CD14-positive monocyte (primary cell): ENCODE measurements around the gene TSPAN3. TPM values are rescaled to one million over a fixed set of nuclear protein-coding genes. Genes with fewer than 3 reads are reported as not detected.

ENCODE experiments used
- DNase-seq, 3 donors: peaks; one replicate each; pipeline ENCODE4 v3.0.0-alpha.2; 2011 to 2022
- H2AFZ ChIP-seq: 2 replicates; pipeline ENCODE4 v1.6.0; 2012; ENCODE audit warnings: mild to moderate bottlenecking, low read depth, low read length, inconsistent platforms; ENCODE audit not compliant: insufficient read depth, poor library complexity, severe bottlenecking
- H3K27ac ChIP-seq, 2 donors: 1 replicate in 1 of 2; 2 replicates in 1 of 2; pipeline ENCODE4 v1.5.1; 2012 to 2013; ENCODE audit warnings: low read length in 2 of 2, control low read depth in 1 of 2, inconsistent platforms in 1 of 2, low read depth in 1 of 2, mild to moderate bottlenecking in 1 of 2
- H3K27me3 ChIP-seq, 2 donors: one replicate each; pipeline versions ENCODE4 v1.6.0 to v1.6.1; 2011 to 2013; ENCODE audit warnings: low read length in 2 of 2; ENCODE audit not compliant: control insufficient read depth in 2 of 2, insufficient read depth in 2 of 2
- H3K36me3 ChIP-seq, 2 donors: replicated peaks in 1 of 2; 1 replicate in 1 of 2; 2 replicates in 1 of 2; pipeline versions ENCODE4 v1.5.1 to v1.6.1; 2012 to 2013; ENCODE audit warnings: low read length in 2 of 2, control low read depth in 1 of 2, inconsistent platforms in 1 of 2, mild to moderate bottlenecking in 1 of 2; ENCODE audit not compliant: insufficient read depth in 2 of 2, control insufficient read depth in 1 of 2
- H3K4me1 ChIP-seq, 2 donors: 1 replicate in 1 of 2; 2 replicates in 1 of 2; pipeline versions ENCODE4 v1.5.1 to v1.6.1; 2012 to 2013; ENCODE audit warnings: low read length in 2 of 2, control low read depth in 1 of 2, inconsistent platforms in 1 of 2, mild to moderate bottlenecking in 1 of 2, moderate library complexity in 1 of 2; ENCODE audit not compliant: insufficient read depth in 2 of 2, control insufficient read depth in 1 of 2
- H3K4me2 ChIP-seq: replicated peaks from 2 replicates; pipeline ENCODE3; 2012; ENCODE audit warnings: low read length, moderate library complexity, mild to moderate bottlenecking; ENCODE audit not compliant: poor library complexity, severe bottlenecking; ENCODE audit errors: extremely low read depth
- H3K4me3 ChIP-seq, 3 experiments: fragments of 200-600 bp in 1 of 3; sonication (generic) in 1 of 3; replicated peaks in 1 of 3; 1 replicate in 2 of 3; 2 replicates in 1 of 3; pipeline ENCODE4 v1.5.1; 2011 to 2013; ENCODE audit warnings: low read length in 3 of 3, mild to moderate bottlenecking in 3 of 3, control low read depth in 2 of 3, low read depth in 2 of 3, inconsistent platforms in 1 of 3, moderate library complexity in 1 of 3
- H3K79me2 ChIP-seq: 2 replicates; pipeline ENCODE4 v1.6.0; 2012; ENCODE audit warnings: mild to moderate bottlenecking, control low read depth, inconsistent platforms, low read length, moderate library complexity; ENCODE audit not compliant: insufficient read depth
- H3K9ac ChIP-seq: 2 replicates; pipeline ENCODE4 v1.6.0; 2017; ENCODE audit warnings: low read length, mild to moderate bottlenecking; ENCODE audit not compliant: insufficient read depth, poor library complexity, severe bottlenecking
- H3K9me3 ChIP-seq, 2 donors: replicated peaks in 1 of 2; 1 replicate in 1 of 2; 2 replicates in 1 of 2; pipeline versions ENCODE4 v1.5.1 to v1.6.1; 2012 to 2013; ENCODE audit warnings: low read length in 2 of 2, control low read depth in 1 of 2; ENCODE audit not compliant: control insufficient read depth in 1 of 2, insufficient read depth in 1 of 2
- H4K20me1 ChIP-seq: 2 replicates; pipeline ENCODE4 v1.6.0; 2012; ENCODE audit warnings: mild to moderate bottlenecking, low read length, control low read depth, moderate library complexity; ENCODE audit not compliant: insufficient read depth
- H3K27ac Mint-ChIP-seq, 7 donors: one replicate each; pipeline ENCODE4 v1.8.0; 2020; ENCODE audit warnings: mild to moderate bottlenecking in 7 of 7, mixed read lengths in 7 of 7, moderate library complexity in 6 of 7, inconsistent platforms in 2 of 7
- H3K27me3 Mint-ChIP-seq, 3 donors: one replicate each; pipeline ENCODE4 v1.8.0; 2021 to 2022; ENCODE audit warnings: low read depth in 3 of 3, mild to moderate bottlenecking in 3 of 3, mixed read lengths in 3 of 3, moderate library complexity in 3 of 3, inconsistent platforms in 1 of 3
- H3K36me3 Mint-ChIP-seq, 2 donors: one replicate each; pipeline ENCODE4 v1.8.0; 2020; ENCODE audit warnings: mixed read lengths in 2 of 2, inconsistent platforms in 1 of 2, mild to moderate bottlenecking in 1 of 2
- H3K4me1 Mint-ChIP-seq: one replicate; pipeline ENCODE4 v1.8.0; 2020; ENCODE audit warnings: mild to moderate bottlenecking, mixed read lengths
- H3K4me3 Mint-ChIP-seq, 2 donors: one replicate each; pipeline ENCODE4 v1.8.0; 2020; ENCODE audit warnings: mild to moderate bottlenecking in 2 of 2, mixed read lengths in 2 of 2, moderate library complexity in 1 of 2
- H3K9me3 Mint-ChIP-seq, 7 donors: one replicate each; pipeline ENCODE4 v1.8.0; 2020 to 2022; ENCODE audit warnings: mixed read lengths in 7 of 7, mild to moderate bottlenecking in 6 of 7, moderate library complexity in 6 of 7, inconsistent platforms in 2 of 7
- CTCF ChIP-seq: fragments of 200-600 bp; IDR thresholded peaks from one replicate; pipeline ENCODE4 v1.8.0; 2022; ENCODE audit warnings: antibody characterized with exemption, mild to moderate bottlenecking
- WGBS: methylation state at CpG from one replicate; pipeline ENCODE4 v1.1.5; 2013; ENCODE audit warnings: missing lambda C conversion rate; ENCODE audit not compliant: insufficient coverage; 5-methylcytosine and 5-hydroxymethylcytosine counted together
- intact Hi-C, 2 donors: fragments of 100-400 bp; cut with micrococcal nuclease; formaldehyde crosslinking; loops; one replicate each; pipeline versions ENCODE4 v1.15.0 to v1.15.1; 2023
- polyA plus RNA-seq, 3 donors: library from polyadenylated mRNA; depleted of rRNA in 1 of 3; unstranded in 2 of 3; stranded (reverse) in 1 of 3; fragments of 300-500 nt in 2 of 3; fragments of >200 nt in 1 of 3; fragmentation: Illumina TruSeq in 2 of 3; gene quantifications; 1 replicate in 2 of 3; 2 replicates in 1 of 3; pipeline ENCODE4 v1.2.3, GENCODE V29; 2012 to 2021

The TSPAN3 gene
- polyA plus RNA-seq, 3 donors: 26.0 to 68.0 (median 53.2) TPM

- no peak for DNase-seq
- H2AFZ ChIP-seq: no peak overlapping the region
- Mint-ChIP-seq H3K27me3 (peaks cover 0 to 5% (median 0%) of the 10 kb centered on the region in 3 donors), H3K9me3 (no peaks in the 10 kb centered on the region), H3K4me3 (no peak overlapping the region), H3K27ac (no peak overlapping the region), H3K36me3 (peaks cover 18 to 27% of the 10 kb centered on the region in 2 donors), H3K4me1 (no peaks in the 10 kb centered on the region)
- no peak for TF ChIP-seq CTCF
- no peak overlapping the region for H3K9ac ChIP-seq
- no peaks in the 10 kb centered on the region for H3K4me1 ChIP-seq
- no peaks in the 10 kb centered on the region for H3K9me3 ChIP-seq
- no peak overlapping the region for H3K4me2 ChIP-seq
- no peaks in the 10 kb centered on the region for H4K20me1 ChIP-seq
- H3K27me3 ChIP-seq: no peaks in the 10 kb centered on the region
- WGBS: no CpG with 5 or more reads among the region's 4 CpGs
- no peak overlapping the region for H3K27ac ChIP-seq
- H3K79me2 ChIP-seq: no peaks in the 10 kb centered on the region
- intact Hi-C loops: loop anchor here in 1 of 2 donors (5.0 kb wide), 1 partner anchor 382 kb away; no protein-coding TSS in a partner anchor
- H3K36me3 ChIP-seq: peaks cover 4 to 20% of the 10 kb centered on the region in 2 donors
- H3K4me3 ChIP-seq: no peak overlapping the region
Measured at GRCh38 chr15:77115179-77115578, 44.3 kb upstream of the TSPAN3 start.

- Histone ChIP-seq H3K9me3 (no peaks in the 10 kb centered on the region), H3K4me1 (no peaks in the 10 kb centered on the region), H3K4me2 (no peak overlapping the region), H3K79me2 (no peaks in the 10 kb centered on the region), H3K9ac (no peak overlapping the region), H2AFZ (no peak overlapping the region), H3K36me3 (peaks cover 4 to 20% of the 10 kb centered on the region in 2 donors), H4K20me1 (no peaks in the 10 kb centered on the region), H3K27ac (no peak overlapping the region), H3K4me3 (no peak overlapping the region), H3K27me3 (no peaks in the 10 kb centered on the region)
- 88% methylated on average over 1 of the region's 2 CpGs for WGBS
- peaks cover 0 to 1% (median 0%) of the 10 kb centered on the region in 3 donors for H3K27me3 Mint-ChIP-seq
- H3K9me3 Mint-ChIP-seq: no peaks in the 10 kb centered on the region
- H3K27ac Mint-ChIP-seq: no peak overlapping the region
- TF ChIP-seq CTCF: no peak
- H3K4me1 Mint-ChIP-seq: no peaks in the 10 kb centered on the region
- H3K4me3 Mint-ChIP-seq: no peak overlapping the region
- intact Hi-C loops: no loop called here
- DNase-seq: no peak
- peaks cover 18 to 28% of the 10 kb centered on the region in 2 donors for H3K36me3 Mint-ChIP-seq
Measured at GRCh38 chr15:77112838-77113504, 42.1 kb upstream of the TSPAN3 start.
